SK-N-MC (cell line): ENCODE measurements around the gene MRPL43.

ENCODE experiments used
- EZH2 ChIP-seq: fragments of 200-600 bp; sonication (generic); IDR thresholded peaks from one replicate; pipeline ENCODE4 v1.6.1; 2017; ENCODE audit warnings: antibody characterized with exemption
- FOXP2 ChIP-seq: optimal IDR thresholded peaks from 2 replicates; pipeline ENCODE3; 2011; ENCODE audit warnings: mild to moderate bottlenecking, moderate library complexity; ENCODE audit not compliant: insufficient read depth; ENCODE audit errors: extremely low read length, control extremely low read depth
- POLR2AphosphoS5 ChIP-seq: IDR thresholded peaks from 2 replicates; pipeline ENCODE4 v1.6.1; 2012; ENCODE audit warnings: mild to moderate bottlenecking, low read depth, low read length, borderline replicate concordance

- TF ChIP-seq EZH2: no peak
- TF ChIP-seq POLR2AphosphoS5: no peak
- TF ChIP-seq FOXP2: no peak
These were observed 42.4 kb upstream of the MRPL43 start for GRCh38 chr10:101029520-101030295.
